Brain microvascular endothelial cell (primary cell): Measurements from ENCODE around the gene TEX54.
"Not testable (repeated sequence)": the region's sequence is repeated elsewhere in the genome, so short reads cannot be mapped to it uniquely, and the experiment has no call there.

Experiments
- DNase-seq: peaks from one replicate; pipeline ENCODE4 v3.0.0-alpha.2; 2020
- H3K27ac ChIP-seq: fragments of 250-450 bp; sonication (Bioruptor Pico); 2 replicates; pipeline ENCODE4 v1.5.1; 2020; ENCODE audit warnings: mild to moderate bottlenecking, moderate library complexity
- H3K27me3 ChIP-seq: fragments of 250-450 bp; sonication (Bioruptor Pico); replicated peaks from 2 replicates; pipeline ENCODE4 v1.5.1; 2020; ENCODE audit warnings: mild to moderate bottlenecking
- H3K36me3 ChIP-seq: fragments of 250-450 bp; sonication (Bioruptor Pico); replicated peaks from 2 replicates; pipeline ENCODE4 v1.5.1; 2020; ENCODE audit warnings: mild to moderate bottlenecking
- H3K4me3 ChIP-seq: 2 replicates; pipeline ENCODE4 v1.5.1; 2011; ENCODE audit warnings: low read depth, mild to moderate bottlenecking, control low read depth, low read length, moderate library complexity
- CTCF ChIP-seq: IDR thresholded peaks from 2 replicates; pipeline ENCODE4 v1.5.1; 2011; ENCODE audit warnings: low read depth, mild to moderate bottlenecking, moderate library complexity, low read length, control low read depth, inconsistent platforms; ENCODE audit errors: missing control alignments
- in situ Hi-C: cut with HindIII; loops from 2 replicates; pipeline ENCODE4 v1.10.0; 2017; ENCODE audit warnings: low sequenced_read_pairs, low pct_ligation_motif_present

The TEX54 gene

GRCh38 chr11:62844154-62844553 lies 11.5 kb upstream of the TEX54 start:
- no peak for DNase-seq
- H3K27ac ChIP-seq, result no peak overlapping the region
- TF ChIP-seq CTCF, result no peak
- H3K36me3 ChIP-seq, result no peaks in the 10 kb centered on the region
- H3K27me3 ChIP-seq, result no peaks in the 10 kb centered on the region
- no peak overlapping the region for H3K4me3 ChIP-seq
- in situ Hi-C loops, result no loop called here

DNA sequence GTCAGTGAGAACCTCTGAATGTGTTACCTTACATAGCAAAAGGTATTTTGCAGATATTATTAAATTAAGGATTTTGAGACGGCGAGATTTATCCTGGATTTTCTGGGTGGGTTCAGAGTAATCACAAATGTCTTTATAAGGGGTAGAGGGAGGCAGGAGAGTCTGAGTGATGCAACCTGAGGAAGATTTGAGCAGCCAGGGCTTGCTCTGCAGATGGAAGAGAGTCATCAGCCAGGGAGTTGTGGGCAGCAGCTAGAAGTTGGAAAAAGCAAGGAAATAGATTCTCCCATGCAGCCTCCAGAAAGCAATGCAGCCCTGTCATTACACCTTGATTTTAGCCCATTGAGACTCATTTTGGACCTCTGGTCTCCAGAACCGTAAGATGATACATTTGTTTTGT lies 10.8 kb upstream of the TEX54 start:
- Histone ChIP-seq H3K27ac (no peak overlapping the region), H3K27me3 (no peaks in the 10 kb centered on the region), H3K4me3 (no peak overlapping the region), H3K36me3 (no peaks in the 10 kb centered on the region)
- in situ Hi-C loops, result no loop called here
- TF ChIP-seq CTCF, result no peak
- no peak for DNase-seq

- H3K36me3 ChIP-seq, in situ Hi-C loops, H3K27me3 ChIP-seq, H3K4me3 ChIP-seq, DNase-seq: not testable (repeated sequence)
- peak overlapping the region; percentile 100 for H3K27ac ChIP-seq
Measured at GRCh38 chr11:62842891-62843290, 10.2 kb upstream of the TEX54 start.

- no peak for DNase-seq
- H3K36me3 ChIP-seq, result no peaks in the 10 kb centered on the region
- in situ Hi-C loops, result no loop called here
- peak overlapping the region; percentile 100 for H3K27ac ChIP-seq
- H3K4me3 ChIP-seq, result peak overlapping the region; percentile 48
- no peak for TF ChIP-seq CTCF
- no peaks in the 10 kb centered on the region for H3K27me3 ChIP-seq
Measured at GRCh38 chr11:62842171-62842741, 9.6 kb upstream of the TEX54 start.

DNA sequence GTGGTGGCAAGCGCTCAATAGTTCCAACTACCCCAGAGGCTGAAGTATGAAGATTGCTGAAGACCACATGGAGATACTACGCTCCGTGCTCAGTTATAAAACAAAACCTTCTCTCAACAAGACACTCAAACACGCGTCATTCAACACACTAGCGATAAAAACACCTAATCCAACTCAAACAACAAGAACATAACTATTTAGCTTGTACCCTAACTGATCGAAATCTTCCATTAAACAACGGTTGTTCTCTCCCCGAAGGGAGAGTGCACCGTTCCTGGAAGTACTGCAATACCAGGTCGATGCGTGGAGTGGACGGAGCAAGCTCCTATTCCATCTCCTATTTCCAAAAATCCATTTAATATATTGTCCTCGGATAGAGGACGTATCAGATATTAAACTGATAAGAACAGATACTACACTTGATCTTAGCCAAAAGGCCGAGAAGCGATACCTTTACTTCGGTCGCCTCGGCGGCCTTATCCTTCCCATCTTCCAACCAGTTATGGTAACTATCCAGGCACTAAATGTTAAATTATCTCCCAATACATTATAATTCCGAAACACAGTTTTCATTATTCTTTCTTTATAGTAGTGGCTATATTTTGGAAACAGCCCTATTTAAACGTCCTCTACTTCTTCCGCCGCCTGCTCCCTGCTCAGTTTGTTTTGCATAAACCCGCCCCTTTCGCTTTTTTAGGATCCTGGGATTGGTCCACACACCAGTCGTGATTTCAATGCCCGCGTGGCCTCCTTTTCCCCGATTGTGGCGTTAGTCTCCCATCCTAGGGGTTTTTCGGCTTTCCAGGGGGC lies 8.9 kb upstream of the TEX54 start:
- TF ChIP-seq CTCF, result no peak
- Histone ChIP-seq H3K4me3 (peak overlapping the region; percentile 48), H3K27me3 (no peaks in the 10 kb centered on the region), H3K27ac (peak overlapping the region; percentile 100), H3K36me3 (no peaks in the 10 kb centered on the region)
- in situ Hi-C loops, result no loop called here
- DNase-seq, result peak; percentile 98

DNA sequence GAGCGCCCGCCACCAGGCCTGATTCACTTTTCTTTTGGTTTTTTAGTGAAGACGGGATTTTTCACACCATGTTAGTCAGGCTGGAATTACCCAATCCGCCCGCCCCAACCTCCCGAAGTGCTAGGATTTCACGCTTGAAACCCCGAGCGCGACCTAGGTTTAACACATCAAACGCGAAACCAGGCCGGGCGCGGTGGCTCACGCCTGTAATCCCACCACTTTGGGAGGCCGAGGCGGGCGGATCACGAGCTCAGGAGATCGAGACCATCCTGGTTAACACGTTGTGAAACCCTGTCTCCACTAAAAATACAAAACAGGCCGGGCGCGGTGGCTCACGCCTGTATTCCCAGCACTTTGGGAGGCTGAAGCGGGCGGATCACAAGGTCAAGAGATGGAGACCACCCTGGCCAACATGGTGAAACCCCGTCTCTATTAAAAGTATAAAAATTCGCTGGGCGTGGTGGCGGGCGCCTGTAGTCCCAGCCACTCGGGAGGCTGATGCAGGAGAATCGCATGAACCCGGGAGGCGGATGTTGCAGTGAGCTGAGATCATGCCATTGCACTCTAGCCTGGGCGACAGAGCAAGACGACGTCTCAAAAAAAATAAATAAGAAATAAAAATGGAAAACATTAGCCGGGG lies 8.2 kb upstream of the TEX54 start:
- H3K27me3 ChIP-seq, H3K36me3 ChIP-seq, in situ Hi-C loops: not testable (repeated sequence)
- DNase-seq, result peak; percentile 76
- peak overlapping the region; percentile 98 for H3K4me3 ChIP-seq
- H3K27ac ChIP-seq, result peak overlapping the region; percentile 97
